Measurements from ENCODE around the gene TMEM109.

Gene TMEM109

DNA sequence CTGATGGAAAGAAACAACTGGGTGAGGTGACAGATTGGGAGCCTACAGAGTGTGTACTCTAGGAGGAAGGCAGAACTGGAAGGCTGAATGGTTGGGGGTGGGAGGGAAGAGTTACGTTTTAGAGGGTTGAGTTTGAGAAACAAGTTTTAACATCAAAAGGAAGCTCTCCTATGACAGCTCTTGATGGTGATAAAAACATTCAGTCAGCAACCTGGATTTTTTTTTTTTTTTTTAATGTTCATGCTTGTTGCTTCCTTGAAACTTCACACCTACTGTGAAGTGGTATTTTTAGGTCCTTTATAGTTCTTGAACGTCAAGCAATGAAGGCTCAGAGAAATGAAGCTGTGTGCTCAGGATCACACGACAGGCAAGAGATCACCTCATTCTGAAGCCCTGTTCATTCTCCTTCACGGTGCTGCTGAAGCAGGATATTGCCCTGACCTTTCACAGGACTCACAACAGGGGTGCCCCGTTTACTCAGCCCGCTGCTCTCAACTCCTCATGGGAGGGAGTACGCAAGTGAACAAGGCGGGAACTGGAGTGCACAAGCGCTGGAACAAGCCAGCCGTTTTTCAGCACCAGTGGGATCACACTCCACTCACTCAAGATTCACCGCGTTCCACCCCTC is 1.6 kb upstream of the TMEM109 start:
- H3K27ac ChIP-seq (ENCODE audit: insufficient read depth, low read depth, low read length, poor library complexity, severe bottlenecking), result no peak overlapping the region
- H3K36me3 ChIP-seq (ENCODE audit: control insufficient read depth, insufficient read depth, low read length), result no peaks in the 10 kb centered on the region
- no peaks in the 10 kb centered on the region for H3K9me3 ChIP-seq (ENCODE audit: control insufficient read depth, low read length)
- no peak overlapping the region for H3K4me3 ChIP-seq (ENCODE audit: insufficient read depth, low read depth, low read length)
- H3K4me1 ChIP-seq (ENCODE audit: control insufficient read depth, insufficient read depth, low read length), result peaks cover 19% of the 10 kb centered on the region
- WGBS, 2 experiments, result 78 to 81% methylated on average over 12 of the region's 12 CpGs
- H3K27me3 ChIP-seq (ENCODE audit: control insufficient read depth, insufficient read depth, low read length, poor library complexity, severe bottlenecking), result peaks cover 28% of the 10 kb centered on the region

DNA sequence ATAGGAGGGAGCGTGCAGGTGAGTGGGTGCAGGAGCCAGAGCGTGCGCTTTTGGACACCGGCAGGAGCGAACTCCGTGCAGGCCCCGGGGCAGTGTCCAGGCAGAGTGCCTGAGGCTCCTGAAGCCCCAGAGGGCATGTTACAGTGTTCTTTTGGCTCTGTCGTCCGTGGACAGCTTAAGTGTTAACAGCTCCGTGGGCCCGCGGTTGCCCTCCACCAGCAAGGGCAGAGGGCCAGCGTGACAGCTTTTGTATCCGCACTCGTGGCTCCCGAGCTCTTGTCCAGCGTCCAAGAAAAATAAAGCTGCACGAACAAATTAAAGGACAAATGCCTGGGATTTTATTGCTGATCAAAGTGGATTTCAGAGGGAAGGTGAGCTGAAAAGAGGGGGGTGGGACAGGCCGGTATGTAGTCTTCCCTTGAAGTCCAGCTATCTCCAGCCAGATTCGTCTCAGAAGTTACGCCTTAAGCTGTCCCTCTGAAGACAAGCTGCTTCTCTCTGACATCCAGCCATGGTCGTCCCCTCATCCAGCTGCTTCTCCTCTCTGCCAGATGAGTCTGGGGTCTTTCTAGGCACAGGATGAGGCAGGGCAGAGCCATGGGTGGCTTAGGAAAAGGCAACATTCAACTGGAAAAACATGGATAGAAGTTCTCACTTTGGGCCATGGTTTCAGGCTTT is 968 bp upstream of the TMEM109 start:
- Histone ChIP-seq H3K27me3 (ENCODE audit: control insufficient read depth, insufficient read depth, low read length, poor library complexity, severe bottlenecking) (peaks cover 22% of the 10 kb centered on the region), H3K36me3 (ENCODE audit: control insufficient read depth, insufficient read depth, low read length) (no peaks in the 10 kb centered on the region), H3K9me3 (ENCODE audit: control insufficient read depth, low read length) (no peaks in the 10 kb centered on the region), H3K4me3 (ENCODE audit: insufficient read depth, low read depth, low read length) (peak overlapping the region; percentile 79), H3K27ac (ENCODE audit: insufficient read depth, low read depth, low read length, poor library complexity, severe bottlenecking) (peak overlapping the region; percentile 91), H3K4me1 (ENCODE audit: control insufficient read depth, insufficient read depth, low read length) (peaks cover 19% of the 10 kb centered on the region)
- 92 to 94% methylated on average over 22 of the region's 22 CpGs for WGBS, 2 experiments

DNA sequence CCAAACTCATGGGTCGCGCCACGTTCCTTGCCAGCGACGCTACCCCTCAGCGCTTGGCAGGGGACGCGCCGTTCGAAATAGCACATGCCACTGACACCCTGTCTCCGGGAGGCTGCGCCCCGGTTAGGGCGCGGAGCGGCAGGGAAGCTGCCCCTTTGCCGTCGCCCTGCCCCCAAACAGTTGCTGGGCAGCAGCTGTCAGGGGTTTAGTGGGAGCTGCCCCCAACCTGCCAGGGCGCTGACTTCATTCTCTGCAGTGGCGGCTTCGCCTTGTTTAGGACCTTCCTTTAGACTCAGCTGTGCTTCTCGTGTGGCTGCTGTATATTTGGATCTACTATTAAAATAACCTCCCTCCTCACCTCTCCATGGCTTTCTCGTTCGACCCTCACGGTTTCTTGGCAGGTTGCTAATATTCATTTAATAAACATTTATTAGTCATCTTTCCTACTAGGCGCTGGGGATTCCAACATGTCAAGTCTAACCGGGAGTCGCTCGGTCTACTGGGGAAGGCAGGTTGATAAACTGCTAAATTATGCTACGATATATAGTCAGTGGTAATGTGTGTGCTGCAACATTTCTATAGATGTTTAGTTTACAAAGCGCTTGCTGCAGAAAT is 782 bp downstream of the TMEM109 start:
- Histone ChIP-seq H3K36me3 (ENCODE audit: control insufficient read depth, insufficient read depth, low read length) (peaks cover 3% of the 10 kb centered on the region), H3K4me1 (ENCODE audit: control insufficient read depth, insufficient read depth, low read length) (peaks cover 19% of the 10 kb centered on the region), H3K27ac (ENCODE audit: insufficient read depth, low read depth, low read length, poor library complexity, severe bottlenecking) (peak overlapping the region; percentile 91), H3K27me3 (ENCODE audit: control insufficient read depth, insufficient read depth, low read length, poor library complexity, severe bottlenecking) (peaks cover 5% of the 10 kb centered on the region), H3K4me3 (ENCODE audit: insufficient read depth, low read depth, low read length) (peak overlapping the region; percentile 79), H3K9me3 (ENCODE audit: control insufficient read depth, low read length) (no peaks in the 10 kb centered on the region)
- whole genome bisulfite sequencing, 2 experiments, result 2 to 5% methylated on average over 27 to 31 of the region's 31 CpGs

DNA sequence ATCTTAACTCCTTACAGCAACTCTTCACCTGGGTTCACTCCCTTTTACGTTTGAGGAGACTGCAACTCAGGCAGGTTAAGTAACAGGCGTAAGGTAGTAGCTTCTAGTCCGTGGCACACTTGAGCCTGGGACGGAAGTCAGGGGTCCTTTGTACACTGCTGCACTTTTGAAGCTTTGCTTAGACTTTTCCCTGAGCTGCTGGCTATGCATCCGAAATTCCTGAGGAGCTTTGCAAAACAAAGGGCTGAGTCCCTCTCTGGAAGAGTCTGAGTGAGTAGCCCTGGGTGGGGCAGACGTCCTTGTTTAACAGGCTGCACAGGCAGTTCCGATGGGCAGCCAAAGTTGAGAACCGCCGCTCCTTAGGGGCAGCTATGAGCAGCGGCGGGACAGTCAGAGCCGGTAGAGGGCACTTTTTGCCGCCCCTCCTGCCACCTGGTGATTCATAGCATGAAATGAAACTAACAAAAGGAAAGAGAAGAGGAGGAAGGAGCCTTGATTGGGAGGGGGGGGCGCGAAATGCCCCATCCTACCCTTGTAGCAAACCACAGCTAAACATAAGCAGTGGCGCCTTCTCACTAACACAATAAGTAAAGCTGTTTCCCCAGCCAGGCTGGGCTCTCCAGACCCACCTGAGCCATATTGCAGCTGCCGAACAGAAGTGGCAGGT is 1.4 kb downstream of the TMEM109 start:
- H3K4me1 ChIP-seq (ENCODE audit: control insufficient read depth, insufficient read depth, low read length), result peaks cover 19% of the 10 kb centered on the region
- WGBS, 2 experiments, result 7 to 9% methylated on average over 15 to 17 of the region's 17 CpGs
- H3K27me3 ChIP-seq (ENCODE audit: control insufficient read depth, insufficient read depth, low read length, poor library complexity, severe bottlenecking), result no peaks in the 10 kb centered on the region
- no peaks in the 10 kb centered on the region for H3K9me3 ChIP-seq (ENCODE audit: control insufficient read depth, low read length)
- H3K27ac ChIP-seq (ENCODE audit: insufficient read depth, low read depth, low read length, poor library complexity, severe bottlenecking), result peak overlapping the region; percentile 91
- peaks cover 8% of the 10 kb centered on the region for H3K36me3 ChIP-seq (ENCODE audit: control insufficient read depth, insufficient read depth, low read length)
- H3K4me3 ChIP-seq (ENCODE audit: insufficient read depth, low read depth, low read length), result peak overlapping the region; percentile 79

DNA sequence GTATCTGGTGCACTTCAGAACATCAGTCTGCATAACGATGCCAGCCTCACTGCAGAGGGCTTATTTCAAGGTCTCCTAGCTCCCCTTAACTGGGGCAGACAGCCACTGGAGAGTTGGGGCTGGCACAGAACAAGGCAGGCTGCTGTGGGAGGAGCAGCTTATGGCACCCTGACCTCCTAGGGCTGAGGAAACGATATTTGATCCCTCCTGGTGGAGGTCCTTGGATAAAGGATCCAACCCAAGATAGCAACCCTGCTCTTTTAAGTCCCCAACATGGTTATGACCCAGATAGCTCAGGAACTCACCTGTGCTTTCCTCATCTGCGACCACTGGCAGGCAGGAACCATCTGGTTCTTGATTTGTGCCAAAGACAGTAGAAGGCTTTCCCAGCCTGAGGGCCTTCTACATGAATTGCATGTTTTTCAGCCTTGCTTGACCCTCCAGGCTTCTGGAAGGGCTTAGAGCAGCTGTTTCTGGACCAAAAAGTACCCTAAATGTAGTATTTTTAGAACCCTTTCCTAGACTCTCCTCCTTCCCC is 2.8 kb downstream of the TMEM109 start:
- 84 to 91% methylated on average over 3 of the region's 3 CpGs for WGBS, 2 experiments
- Histone ChIP-seq H3K9me3 (ENCODE audit: control insufficient read depth, low read length) (no peaks in the 10 kb centered on the region), H3K27me3 (ENCODE audit: control insufficient read depth, insufficient read depth, low read length, poor library complexity, severe bottlenecking) (no peaks in the 10 kb centered on the region), H3K36me3 (ENCODE audit: control insufficient read depth, insufficient read depth, low read length) (peaks cover 16% of the 10 kb centered on the region), H3K4me3 (ENCODE audit: insufficient read depth, low read depth, low read length) (no peak overlapping the region), H3K4me1 (ENCODE audit: control insufficient read depth, insufficient read depth, low read length) (peaks cover 19% of the 10 kb centered on the region), H3K27ac (ENCODE audit: insufficient read depth, low read depth, low read length, poor library complexity, severe bottlenecking) (no peak overlapping the region)

DNA sequence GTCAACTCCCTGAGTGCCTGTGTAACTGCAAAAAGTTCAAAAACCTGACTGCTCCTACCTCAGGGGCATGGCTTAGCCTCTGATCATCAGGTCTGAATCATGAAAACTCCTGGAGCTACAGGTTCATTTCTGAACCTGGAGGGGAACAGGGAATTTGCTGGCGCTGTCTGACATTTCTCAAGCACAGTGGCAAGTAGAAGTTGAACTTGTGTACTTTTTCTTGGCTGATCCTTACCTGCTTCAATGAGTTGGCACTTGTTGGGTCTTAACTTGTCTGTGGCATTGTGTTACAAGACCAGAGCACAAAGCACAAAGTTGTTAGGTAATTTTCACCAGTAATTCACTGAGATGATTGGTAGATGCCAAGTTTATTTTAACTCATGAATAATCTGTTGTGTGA is 3.3 kb downstream of the TMEM109 start:
- WGBS, 2 experiments, result 97 to 100% methylated on average over 1 of the region's 1 CpG
- H3K27me3 ChIP-seq (ENCODE audit: control insufficient read depth, insufficient read depth, low read length, poor library complexity, severe bottlenecking), result no peaks in the 10 kb centered on the region
- H3K27ac ChIP-seq (ENCODE audit: insufficient read depth, low read depth, low read length, poor library complexity, severe bottlenecking), result no peak overlapping the region
- peaks cover 19% of the 10 kb centered on the region for H3K4me1 ChIP-seq (ENCODE audit: control insufficient read depth, insufficient read depth, low read length)
- H3K36me3 ChIP-seq (ENCODE audit: control insufficient read depth, insufficient read depth, low read length), result peaks cover 16% of the 10 kb centered on the region
- no peak overlapping the region for H3K4me3 ChIP-seq (ENCODE audit: insufficient read depth, low read depth, low read length)
- no peaks in the 10 kb centered on the region for H3K9me3 ChIP-seq (ENCODE audit: control insufficient read depth, low read length)

DNA sequence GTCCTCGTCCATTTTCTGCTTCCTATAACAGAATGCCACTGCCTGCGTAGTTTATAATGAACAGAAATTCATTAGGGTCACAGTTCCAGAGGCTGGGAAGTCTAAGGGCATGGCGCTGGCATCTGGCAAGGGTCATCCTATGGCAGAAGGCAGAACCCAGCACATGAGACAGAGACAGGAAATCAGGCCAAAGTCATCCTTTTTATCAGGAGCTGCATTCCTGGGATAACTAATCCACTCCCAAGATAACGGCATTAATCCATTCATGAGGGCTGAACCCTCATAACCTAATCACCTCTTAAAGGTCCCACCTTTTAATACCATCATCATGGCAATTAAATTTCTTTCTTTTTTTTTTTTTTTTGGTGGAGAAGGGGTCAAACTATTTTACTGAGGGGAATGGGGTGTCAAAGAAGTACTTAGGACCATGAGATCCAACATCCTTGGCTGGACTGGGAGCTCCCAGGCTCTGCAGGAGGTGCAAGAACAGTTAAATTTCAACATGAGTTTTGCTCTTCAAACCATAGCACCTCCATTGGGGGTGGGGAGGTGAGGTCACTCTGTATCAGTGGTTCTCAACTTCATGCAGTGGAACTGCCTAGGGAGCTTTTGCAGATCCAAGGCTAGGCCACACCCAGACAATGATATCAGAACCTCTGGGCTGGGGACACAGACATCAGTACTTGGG is 4.4 kb downstream of the TMEM109 start:
- Histone ChIP-seq H3K27me3 (ENCODE audit: control insufficient read depth, insufficient read depth, low read length, poor library complexity, severe bottlenecking) (no peaks in the 10 kb centered on the region), H3K36me3 (ENCODE audit: control insufficient read depth, insufficient read depth, low read length) (peaks cover 16% of the 10 kb centered on the region), H3K4me3 (ENCODE audit: insufficient read depth, low read depth, low read length) (no peak overlapping the region), H3K9me3 (ENCODE audit: control insufficient read depth, low read length) (no peaks in the 10 kb centered on the region), H3K27ac (ENCODE audit: insufficient read depth, low read depth, low read length, poor library complexity, severe bottlenecking) (no peak overlapping the region), H3K4me1 (ENCODE audit: control insufficient read depth, insufficient read depth, low read length) (peaks cover 13% of the 10 kb centered on the region)
- WGBS, 2 experiments, result 93 to 96% methylated on average over 4 of the region's 4 CpGs

DNA sequence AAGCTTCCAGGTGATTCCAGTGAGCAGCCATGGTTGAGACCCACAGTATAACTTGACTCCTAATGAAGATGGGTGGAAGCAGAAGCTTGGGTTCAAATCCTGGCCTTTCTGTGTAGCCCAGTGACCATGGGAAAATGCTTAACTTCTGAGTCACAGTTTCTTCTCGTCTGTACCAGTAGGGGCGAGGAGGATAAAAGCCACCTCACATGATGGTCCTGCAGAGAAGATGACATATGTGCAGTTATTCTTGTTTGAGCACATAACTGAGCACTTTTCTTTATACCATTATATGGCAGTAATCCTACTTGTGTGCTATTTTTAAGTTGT is 4.9 kb downstream of the TMEM109 start:
- no peak overlapping the region for H3K4me3 ChIP-seq (ENCODE audit: insufficient read depth, low read depth, low read length)

DNA sequence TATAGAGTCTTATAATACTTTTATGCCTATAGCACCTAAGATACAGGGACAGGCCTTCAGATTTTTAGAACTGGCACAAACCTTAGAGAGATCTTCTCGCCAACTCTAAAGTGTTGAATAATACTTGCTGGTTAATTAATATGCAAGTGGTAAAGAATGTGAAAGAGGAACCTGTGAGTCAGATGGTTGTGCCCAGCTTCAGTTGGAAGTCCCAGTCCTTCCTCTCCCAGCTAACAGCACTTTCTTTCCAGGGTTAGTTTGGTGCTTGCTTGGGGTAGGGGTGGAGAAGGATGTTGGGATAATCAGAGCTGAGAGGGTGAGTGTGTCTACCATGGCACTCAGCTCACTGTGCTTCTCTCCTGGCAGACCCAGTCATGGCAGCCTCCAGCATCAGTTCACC is 5.4 kb downstream of the TMEM109 start:
- no peak overlapping the region for H3K27ac ChIP-seq (ENCODE audit: insufficient read depth, low read depth, low read length, poor library complexity, severe bottlenecking)
- peaks cover 3% of the 10 kb centered on the region for H3K27me3 ChIP-seq (ENCODE audit: control insufficient read depth, insufficient read depth, low read length, poor library complexity, severe bottlenecking)
- 97 to 100% methylated on average over 1 of the region's 1 CpG for WGBS, 2 experiments
- no peak overlapping the region for H3K4me3 ChIP-seq (ENCODE audit: insufficient read depth, low read depth, low read length)
- H3K4me1 ChIP-seq (ENCODE audit: control insufficient read depth, insufficient read depth, low read length), result peaks cover 16% of the 10 kb centered on the region
- H3K36me3 ChIP-seq (ENCODE audit: control insufficient read depth, insufficient read depth, low read length), result peaks cover 16% of the 10 kb centered on the region
- no peaks in the 10 kb centered on the region for H3K9me3 ChIP-seq (ENCODE audit: control insufficient read depth, low read length)

More for the DNA sequence above, 4.9 kb downstream of the TMEM109 start:
- Histone ChIP-seq H3K27me3 (ENCODE audit: control insufficient read depth, insufficient read depth, low read length, poor library complexity, severe bottlenecking) (peaks cover under 1% of the 10 kb centered on the region), H3K4me1 (ENCODE audit: control insufficient read depth, insufficient read depth, low read length) (peaks cover 13% of the 10 kb centered on the region), H3K27ac (ENCODE audit: insufficient read depth, low read depth, low read length, poor library complexity, severe bottlenecking) (no peak overlapping the region), H3K9me3 (ENCODE audit: control insufficient read depth, low read length) (no peaks in the 10 kb centered on the region), H3K36me3 (ENCODE audit: control insufficient read depth, insufficient read depth, low read length) (peaks cover 16% of the 10 kb centered on the region)
- 85 to 91% methylated on average over 2 of the region's 2 CpGs for WGBS, 2 experiments

All from ectodermal cell (in vitro differentiated cells).